Measurements from ENCODE around the gene LRRC72. TPM values are rescaled to one million over a fixed set of nuclear protein-coding genes. Genes with fewer than 3 reads are reported as not detected.

LRRC72 gene
- polyA plus RNA-seq, 1 donor (not counting 4 experiments of a cell fraction or from before 2014, with no cell fraction given), result not detected

GRCh38 chr7:16529697-16530096 lies 3.1 kb downstream of the LRRC72 start:
- H3K27me3 ChIP-seq (ENCODE audit: control insufficient read depth, extremely low read depth, insufficient read depth, low read length), result no peaks in the 10 kb centered on the region
- no peaks in the 10 kb centered on the region for H3K9me1 ChIP-seq (ENCODE audit: control insufficient read depth, extremely low read depth, insufficient read depth, low read length)
- H3K4me1 ChIP-seq (ENCODE audit: control insufficient read depth, extremely low read depth, insufficient read depth, low read length), result no peaks in the 10 kb centered on the region
- no peak overlapping the region for H2AFZ ChIP-seq (ENCODE audit: control insufficient read depth, low read length)
- DNase-seq (ENCODE audit: low read depth, low spot score) (no peak), FAIRE-seq (no peak)
- H3K36me3 ChIP-seq (ENCODE audit: control insufficient read depth in 2 of 2, extremely low read depth in 1 of 2, insufficient read depth in 2 of 2, low read length in 2 of 2), result no peaks in the 10 kb centered on the region
- H3K9me3 ChIP-seq (ENCODE audit: control insufficient read depth, low read depth, low read length), result no peaks in the 10 kb centered on the region
- TF ChIP-seq EZH2 (IDR thresholded peaks at IDR 0.05; ENCODE audit: low read length) (no peak), CTCF (optimal IDR thresholded peaks at IDR 0.05 in 1 of 3, IDR thresholded peaks at IDR 0.05 in 1 of 3, conservative IDR thresholded peaks at IDR 0.05 in 1 of 3; ENCODE audit: extremely low read depth in 1 of 3, insufficient read depth in 2 of 3, low read length in 3 of 3) (no peak)
- no peaks in the 10 kb centered on the region for H3K79me2 ChIP-seq (ENCODE audit: control insufficient read depth, insufficient read depth, low read length)
- H3K27ac ChIP-seq (ENCODE audit: control insufficient read depth, insufficient read depth, low read length), result no peak overlapping the region
- dilution Hi-C loops (cut with MboI; ENCODE audit: extremely low pct_ligation_motif_present, low sequenced_read_pairs), result no loop called here
- no peak overlapping the region for H3K4me2 ChIP-seq (ENCODE audit: control insufficient read depth, extremely low read depth, insufficient read depth, low read depth, low read length)
- H3K9ac ChIP-seq (ENCODE audit: control insufficient read depth, extremely low read depth, insufficient read depth, low read length), result no peak overlapping the region
- no peak overlapping the region for H3K4me3 ChIP-seq (ENCODE audit: control insufficient read depth in 2 of 3, extremely low read depth in 1 of 3, insufficient read depth in 2 of 3, low read depth in 1 of 3, low read length in 3 of 3)
- H4K20me1 ChIP-seq (ENCODE audit: control insufficient read depth, extremely low read depth, insufficient read depth, low read length), result no peaks in the 10 kb centered on the region

GRCh38 chr7:16531707-16532106 lies 5.1 kb downstream of the LRRC72 start:
- Histone ChIP-seq H3K9me3 (ENCODE audit: control insufficient read depth, low read depth, low read length) (no peaks in the 10 kb centered on the region), H3K9ac (ENCODE audit: control insufficient read depth, extremely low read depth, insufficient read depth, low read length) (no peak overlapping the region), H3K4me2 (ENCODE audit: control insufficient read depth, extremely low read depth, insufficient read depth, low read depth, low read length) (no peak overlapping the region), H3K79me2 (ENCODE audit: control insufficient read depth, insufficient read depth, low read length) (no peaks in the 10 kb centered on the region), H3K4me3 (ENCODE audit: control insufficient read depth in 2 of 3, extremely low read depth in 1 of 3, insufficient read depth in 2 of 3, low read depth in 1 of 3, low read length in 3 of 3) (no peak overlapping the region), H3K36me3 (ENCODE audit: control insufficient read depth in 2 of 2, extremely low read depth in 1 of 2, insufficient read depth in 2 of 2, low read length in 2 of 2) (no peaks in the 10 kb centered on the region), H3K27me3 (ENCODE audit: control insufficient read depth, extremely low read depth, insufficient read depth, low read length) (no peaks in the 10 kb centered on the region), H3K27ac (ENCODE audit: control insufficient read depth, insufficient read depth, low read length) (no peak overlapping the region), H3K9me1 (ENCODE audit: control insufficient read depth, extremely low read depth, insufficient read depth, low read length) (no peaks in the 10 kb centered on the region), H2AFZ (ENCODE audit: control insufficient read depth, low read length) (no peak overlapping the region), H3K4me1 (ENCODE audit: control insufficient read depth, extremely low read depth, insufficient read depth, low read length) (no peaks in the 10 kb centered on the region), H4K20me1 (ENCODE audit: control insufficient read depth, extremely low read depth, insufficient read depth, low read length) (no peaks in the 10 kb centered on the region)
- DNase-seq (ENCODE audit: low read depth, low spot score) (no peak), FAIRE-seq (no peak)
- dilution Hi-C loops (cut with MboI; ENCODE audit: extremely low pct_ligation_motif_present, low sequenced_read_pairs), result no loop called here
- TF ChIP-seq EZH2 (IDR thresholded peaks at IDR 0.05; ENCODE audit: low read length) (no peak), CTCF (optimal IDR thresholded peaks at IDR 0.05 in 1 of 3, IDR thresholded peaks at IDR 0.05 in 1 of 3, conservative IDR thresholded peaks at IDR 0.05 in 1 of 3; ENCODE audit: extremely low read depth in 1 of 3, insufficient read depth in 2 of 3, low read length in 3 of 3) (no peak)

All from keratinocyte (primary cell).